ENCODE data around the gene ZNF296. TPM values are rescaled to one million over a fixed set of nuclear protein-coding genes. Genes with fewer than 3 reads are reported as not detected.

ZNF296 gene
- polyA plus RNA-seq, 1 donor from 2014 or later, result 1.4 TPM

DNA sequence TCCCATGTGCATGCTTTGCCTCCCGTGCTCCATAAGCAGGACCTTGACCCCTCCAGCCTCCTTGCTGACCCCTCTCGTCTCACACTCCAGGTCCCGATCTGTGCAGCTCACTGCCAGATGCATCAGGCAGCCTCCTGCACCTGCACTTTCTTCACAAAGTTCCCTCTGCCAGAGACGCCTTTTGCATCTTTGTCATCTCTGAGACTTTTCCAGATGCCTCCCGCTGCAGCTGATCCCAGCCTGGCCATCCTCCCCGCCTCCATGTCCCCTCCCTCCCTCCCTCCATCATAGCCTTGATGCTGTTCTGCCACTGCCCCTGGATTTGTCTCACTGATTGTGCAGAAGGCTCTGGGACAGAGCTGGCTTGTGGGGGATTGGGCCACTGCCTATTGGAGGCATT lies 46.6 kb upstream of the ZNF296 start:
- no peak overlapping the region for H3K4me3 ChIP-seq (ENCODE audit: low read length)
- no peak overlapping the region for H3K9ac ChIP-seq (ENCODE audit: low read length)
- H3K79me2 ChIP-seq (replicated peaks; ENCODE audit: insufficient read depth, low read length), result peaks cover 24% of the 10 kb centered on the region
- H2AFZ ChIP-seq (ENCODE audit: low read depth, low read length), result no peak overlapping the region
- no peaks in the 10 kb centered on the region for H3K9me3 ChIP-seq (ENCODE audit: low read length)
- no peaks in the 10 kb centered on the region for H3K9me2 ChIP-seq (ENCODE audit: insufficient read depth, low read length)
- H3K27ac ChIP-seq (ENCODE audit: low read length), result no peak overlapping the region
- no peaks in the 10 kb centered on the region for H3K27me3 ChIP-seq (ENCODE audit: insufficient read depth, low read depth, low read length)
- TF ChIP-seq MXI1 (conservative IDR thresholded peaks at IDR 0.05; ENCODE audit: poor library complexity, severe bottlenecking), result no peak
- no peak for TF ChIP-seq EZH2 (IDR thresholded peaks at IDR 0.05; ENCODE audit: borderline replicate concordance, insufficient read depth, low read length, poor library complexity, severe bottlenecking)
- TF ChIP-seq SMC3 (conservative IDR thresholded peaks at IDR 0.05; ENCODE audit: poor library complexity), result no peak
- TF ChIP-seq, protein P1, sequence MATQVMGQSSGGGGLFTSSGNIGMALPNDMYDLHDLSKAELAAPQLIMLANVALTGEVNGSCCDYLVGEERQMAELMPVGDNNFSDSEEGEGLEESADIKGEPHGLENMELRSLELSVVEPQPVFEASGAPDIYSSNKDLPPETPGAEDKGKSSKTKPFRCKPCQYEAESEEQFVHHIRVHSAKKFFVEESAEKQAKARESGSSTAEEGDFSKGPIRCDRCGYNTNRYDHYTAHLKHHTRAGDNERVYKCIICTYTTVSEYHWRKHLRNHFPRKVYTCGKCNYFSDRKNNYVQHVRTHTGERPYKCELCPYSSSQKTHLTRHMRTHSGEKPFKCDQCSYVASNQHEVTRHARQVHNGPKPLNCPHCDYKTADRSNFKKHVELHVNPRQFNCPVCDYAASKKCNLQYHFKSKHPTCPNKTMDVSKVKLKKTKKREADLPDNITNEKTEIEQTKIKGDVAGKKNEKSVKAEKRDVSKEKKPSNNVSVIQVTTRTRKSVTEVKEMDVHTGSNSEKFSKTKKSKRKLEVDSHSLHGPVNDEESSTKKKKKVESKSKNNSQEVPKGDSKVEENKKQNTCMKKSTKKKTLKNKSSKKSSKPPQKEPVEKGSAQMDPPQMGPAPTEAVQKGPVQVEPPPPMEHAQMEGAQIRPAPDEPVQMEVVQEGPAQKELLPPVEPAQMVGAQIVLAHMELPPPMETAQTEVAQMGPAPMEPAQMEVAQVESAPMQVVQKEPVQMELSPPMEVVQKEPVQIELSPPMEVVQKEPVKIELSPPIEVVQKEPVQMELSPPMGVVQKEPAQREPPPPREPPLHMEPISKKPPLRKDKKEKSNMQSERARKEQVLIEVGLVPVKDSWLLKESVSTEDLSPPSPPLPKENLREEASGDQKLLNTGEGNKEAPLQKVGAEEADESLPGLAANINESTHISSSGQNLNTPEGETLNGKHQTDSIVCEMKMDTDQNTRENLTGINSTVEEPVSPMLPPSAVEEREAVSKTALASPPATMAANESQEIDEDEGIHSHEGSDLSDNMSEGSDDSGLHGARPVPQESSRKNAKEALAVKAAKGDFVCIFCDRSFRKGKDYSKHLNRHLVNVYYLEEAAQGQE (IDR thresholded peaks at IDR 0.05; ENCODE audit: borderline replicate concordance), result no peak
- TF ChIP-seq RAD21 (conservative IDR thresholded peaks at IDR 0.05), result no peak
- TF ChIP-seq, protein P2, sequence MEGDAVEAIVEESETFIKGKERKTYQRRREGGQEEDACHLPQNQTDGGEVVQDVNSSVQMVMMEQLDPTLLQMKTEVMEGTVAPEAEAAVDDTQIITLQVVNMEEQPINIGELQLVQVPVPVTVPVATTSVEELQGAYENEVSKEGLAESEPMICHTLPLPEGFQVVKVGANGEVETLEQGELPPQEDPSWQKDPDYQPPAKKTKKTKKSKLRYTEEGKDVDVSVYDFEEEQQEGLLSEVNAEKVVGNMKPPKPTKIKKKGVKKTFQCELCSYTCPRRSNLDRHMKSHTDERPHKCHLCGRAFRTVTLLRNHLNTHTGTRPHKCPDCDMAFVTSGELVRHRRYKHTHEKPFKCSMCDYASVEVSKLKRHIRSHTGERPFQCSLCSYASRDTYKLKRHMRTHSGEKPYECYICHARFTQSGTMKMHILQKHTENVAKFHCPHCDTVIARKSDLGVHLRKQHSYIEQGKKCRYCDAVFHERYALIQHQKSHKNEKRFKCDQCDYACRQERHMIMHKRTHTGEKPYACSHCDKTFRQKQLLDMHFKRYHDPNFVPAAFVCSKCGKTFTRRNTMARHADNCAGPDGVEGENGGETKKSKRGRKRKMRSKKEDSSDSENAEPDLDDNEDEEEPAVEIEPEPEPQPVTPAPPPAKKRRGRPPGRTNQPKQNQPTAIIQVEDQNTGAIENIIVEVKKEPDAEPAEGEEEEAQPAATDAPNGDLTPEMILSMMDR (IDR thresholded peaks at IDR 0.05; ENCODE audit: poor library complexity, severe bottlenecking), result no peak
- no peak for TF ChIP-seq EP300 (conservative IDR thresholded peaks at IDR 0.05; ENCODE audit: poor library complexity, severe bottlenecking)
- TF ChIP-seq POLR2AphosphoS5 (IDR thresholded peaks at IDR 0.05), result no peak
- TF ChIP-seq TAF1 (IDR thresholded peaks at IDR 0.05; ENCODE audit: low read depth), result no peak
- H3K4me2 ChIP-seq (ENCODE audit: low read length), result no peak overlapping the region
- no peaks in the 10 kb centered on the region for H3F3A ChIP-seq (ENCODE audit: insufficient read depth, low read length, poor library complexity, severe bottlenecking)
- H3K36me3 ChIP-seq (ENCODE audit: insufficient read depth, low read length), result no peaks in the 10 kb centered on the region
- H4K20me1 ChIP-seq (ENCODE audit: insufficient read depth), result no peaks in the 10 kb centered on the region

DNA sequence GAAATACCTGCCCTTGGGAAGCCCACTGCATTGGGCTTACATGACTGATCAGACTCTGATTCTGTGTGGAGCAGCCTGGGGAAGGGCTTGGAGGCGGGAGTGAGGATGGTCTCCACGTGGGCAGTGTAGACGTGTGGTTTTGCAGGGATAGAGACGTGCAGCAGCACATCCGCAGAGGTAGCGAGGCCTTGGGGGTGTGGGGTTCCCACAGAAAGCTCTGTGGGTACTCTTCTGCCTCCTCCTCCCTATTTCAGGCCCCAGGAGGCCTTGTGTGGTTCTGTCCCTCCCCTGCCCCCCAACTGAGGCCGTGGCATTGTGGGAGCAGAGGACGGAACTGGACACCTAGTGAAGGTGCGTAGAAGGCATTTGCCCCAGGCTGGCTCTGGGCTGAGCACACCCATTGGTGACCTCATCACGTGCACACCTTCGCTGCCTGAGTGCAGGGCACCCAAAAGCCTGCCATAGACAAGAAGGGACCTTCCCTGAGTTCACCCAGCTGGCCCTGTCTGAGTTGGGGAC lies 45.6 kb upstream of the ZNF296 start:
- no peak overlapping the region for H2AFZ ChIP-seq (ENCODE audit: low read depth, low read length)

DNA sequence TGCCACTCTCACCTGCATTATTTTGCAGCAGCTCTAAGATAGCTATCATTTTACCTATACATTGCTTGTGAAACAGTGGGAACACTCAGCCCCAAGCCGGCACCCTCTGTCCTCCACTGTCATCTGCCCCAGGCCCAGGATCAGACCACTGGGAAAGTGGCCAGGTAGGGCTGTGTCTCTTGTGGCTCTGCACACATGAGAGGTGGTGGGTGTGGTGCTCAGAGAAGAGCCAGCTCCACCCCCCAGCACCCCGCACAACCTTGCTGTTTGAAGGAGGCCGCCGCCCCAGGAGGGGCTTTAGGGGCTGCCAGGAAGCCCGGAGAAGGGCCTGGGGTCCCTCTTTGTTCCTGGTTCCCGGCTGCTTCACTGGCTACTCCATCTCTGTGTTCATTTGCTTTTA lies 43.3 kb upstream of the ZNF296 start:
- Histone ChIP-seq H3K9me2 (ENCODE audit: insufficient read depth, low read length) (no peaks in the 10 kb centered on the region), H3F3A (ENCODE audit: insufficient read depth, low read length, poor library complexity, severe bottlenecking) (no peaks in the 10 kb centered on the region), H4K20me1 (ENCODE audit: insufficient read depth) (no peaks in the 10 kb centered on the region), H3K9ac (ENCODE audit: low read length) (no peak overlapping the region), H2AFZ (ENCODE audit: low read depth, low read length) (no peak overlapping the region), H3K79me2 (replicated peaks; ENCODE audit: insufficient read depth, low read length) (peaks cover 19% of the 10 kb centered on the region), H3K36me3 (ENCODE audit: insufficient read depth, low read length) (no peaks in the 10 kb centered on the region), H3K4me3 (ENCODE audit: low read length) (no peak overlapping the region), H3K4me2 (ENCODE audit: low read length) (no peak overlapping the region), H3K27me3 (ENCODE audit: insufficient read depth, low read depth, low read length) (no peaks in the 10 kb centered on the region), H3K9me3 (ENCODE audit: low read length) (no peaks in the 10 kb centered on the region), H3K27ac (ENCODE audit: low read length) (no peak overlapping the region)
- TF ChIP-seq TAF1 (IDR thresholded peaks at IDR 0.05; ENCODE audit: low read depth), result no peak
- TF ChIP-seq, protein P1 (IDR thresholded peaks at IDR 0.05; ENCODE audit: borderline replicate concordance), result no peak
- no peak for TF ChIP-seq MXI1 (conservative IDR thresholded peaks at IDR 0.05; ENCODE audit: poor library complexity, severe bottlenecking)
- TF ChIP-seq EZH2 (IDR thresholded peaks at IDR 0.05; ENCODE audit: borderline replicate concordance, insufficient read depth, low read length, poor library complexity, severe bottlenecking), result no peak
- no peak for TF ChIP-seq POLR2AphosphoS5 (IDR thresholded peaks at IDR 0.05)
- TF ChIP-seq SMC3 (conservative IDR thresholded peaks at IDR 0.05; ENCODE audit: poor library complexity), result no peak
- no peak for TF ChIP-seq RAD21 (conservative IDR thresholded peaks at IDR 0.05)
- TF ChIP-seq, protein P2 (IDR thresholded peaks at IDR 0.05; ENCODE audit: poor library complexity, severe bottlenecking), result no peak
- no peak for TF ChIP-seq EP300 (conservative IDR thresholded peaks at IDR 0.05; ENCODE audit: poor library complexity, severe bottlenecking)

More for the DNA sequence above, 45.6 kb upstream of the ZNF296 start:
- H3K4me2 ChIP-seq (ENCODE audit: low read length), result no peak overlapping the region
- H3K9me2 ChIP-seq (ENCODE audit: insufficient read depth, low read length), result no peaks in the 10 kb centered on the region
- no peaks in the 10 kb centered on the region for H4K20me1 ChIP-seq (ENCODE audit: insufficient read depth)
- H3K27ac ChIP-seq (ENCODE audit: low read length), result no peak overlapping the region
- H3K9me3 ChIP-seq (ENCODE audit: low read length), result no peaks in the 10 kb centered on the region
- H3K36me3 ChIP-seq (ENCODE audit: insufficient read depth, low read length), result no peaks in the 10 kb centered on the region
- H3K27me3 ChIP-seq (ENCODE audit: insufficient read depth, low read depth, low read length), result no peaks in the 10 kb centered on the region
- no peak for TF ChIP-seq RAD21 (conservative IDR thresholded peaks at IDR 0.05)
- H3K9ac ChIP-seq (ENCODE audit: low read length), result no peak overlapping the region
- no peaks in the 10 kb centered on the region for H3F3A ChIP-seq (ENCODE audit: insufficient read depth, low read length, poor library complexity, severe bottlenecking)
- H3K4me3 ChIP-seq (ENCODE audit: low read length), result no peak overlapping the region
- peaks cover 24% of the 10 kb centered on the region for H3K79me2 ChIP-seq (replicated peaks; ENCODE audit: insufficient read depth, low read length)

Measured in neural cell (in vitro differentiated cells).